Neural cell (in vitro differentiated cells): Measurements from ENCODE around the gene TMEM59L. TPM values are rescaled to one million over a fixed set of nuclear protein-coding genes. Genes with fewer than 3 reads are reported as not detected.
A peak's percentile ranks its signal among the peaks of the same experiment; 100 is the strongest.

Experiments
- H2AFZ ChIP-seq: fragments of 200-600, 300-800 bp; sonication (generic), shearing (Covaris generic); 2 replicates; pipeline ENCODE4 v1.6.0; 2014; ENCODE audit warnings: low read depth, mild to moderate bottlenecking, antibody characterized with exemption, low read length, moderate library complexity
- H3F3A ChIP-seq: fragments of 200-600 bp; shearing (Covaris generic); 2 replicates; pipeline ENCODE4 v1.6.1; 2016; ENCODE audit warnings: mild to moderate bottlenecking, moderate library complexity, mixed read lengths, antibody characterized with exemption, low read length; ENCODE audit not compliant: insufficient read depth, poor library complexity, severe bottlenecking
- H3K27ac ChIP-seq: fragments of 200-600, 300-800 bp; sonication (generic), shearing (Covaris generic); 2 replicates; pipeline ENCODE4 v1.5.1; 2014; ENCODE audit warnings: mild to moderate bottlenecking, low read length, moderate library complexity
- H3K27me3 ChIP-seq: fragments of 300-800, 200-600 bp; sonication (generic), shearing (Covaris generic); 2 replicates; pipeline ENCODE4 v1.6.0; 2014; ENCODE audit warnings: mild to moderate bottlenecking, low read depth, low read length, moderate library complexity; ENCODE audit not compliant: insufficient read depth
- H3K36me3 ChIP-seq: fragments of 300-800, 200-600 bp; sonication (generic), shearing (Covaris generic); 2 replicates; pipeline ENCODE4 v1.5.1; 2014; ENCODE audit warnings: mild to moderate bottlenecking, antibody characterized with exemption, low read length, moderate library complexity; ENCODE audit not compliant: insufficient read depth
- H3K4me2 ChIP-seq: fragments of 300-800, 200-600 bp; sonication (generic), shearing (Covaris generic); 2 replicates; pipeline ENCODE4 v1.6.0; 2014; ENCODE audit warnings: mild to moderate bottlenecking, low read length
- H3K4me3 ChIP-seq: fragments of 300-800, 200-600 bp; sonication (generic), shearing (Covaris generic); 2 replicates; pipeline ENCODE4 v1.5.1; 2014; ENCODE audit warnings: mild to moderate bottlenecking, low read length, moderate library complexity
- H3K79me2 ChIP-seq: fragments of 200-600 bp; shearing (Covaris generic); replicated peaks from 2 replicates; pipeline ENCODE4 v1.6.0; 2014; ENCODE audit warnings: mild to moderate bottlenecking, low read length, moderate library complexity; ENCODE audit not compliant: insufficient read depth
- H3K9ac ChIP-seq: fragments of 300-800, 200-600 bp; sonication (generic), shearing (Covaris generic); 2 replicates; pipeline ENCODE4 v1.6.1; 2016; ENCODE audit warnings: mild to moderate bottlenecking, low read length, mixed read lengths
- H3K9me2 ChIP-seq: fragments of 200-600 bp; shearing (Covaris generic); 2 replicates; pipeline ENCODE4 v1.6.1; 2016; ENCODE audit warnings: mild to moderate bottlenecking, low read length, mixed read lengths; ENCODE audit not compliant: insufficient read depth
- H3K9me3 ChIP-seq: fragments of 200-600, 300-800 bp; sonication (generic), shearing (Covaris generic); 2 replicates; pipeline ENCODE4 v1.6.1; 2016; ENCODE audit warnings: mild to moderate bottlenecking, mixed run types, low read length, moderate library complexity, mixed read lengths
- H4K20me1 ChIP-seq: fragments of 200-600 bp; shearing (Covaris generic); 2 replicates; pipeline ENCODE4 v1.6.1; 2016; ENCODE audit warnings: mild to moderate bottlenecking, mixed run types; ENCODE audit not compliant: insufficient read depth
- CTCF ChIP-seq: fragments of 450-650 bp; IDR thresholded peaks from 2 replicates; pipeline ENCODE4 v1.5.1; 2014; ENCODE audit warnings: antibody characterized with exemption, mild to moderate bottlenecking, moderate library complexity; ENCODE audit not compliant: poor library complexity, severe bottlenecking
- EP300 ChIP-seq: fragments of 450-650 bp; conservative IDR thresholded peaks from 2 replicates; pipeline ENCODE4 v1.6.1; 2014; ENCODE audit warnings: antibody characterized with exemption, mild to moderate bottlenecking, moderate library complexity; ENCODE audit not compliant: poor library complexity, severe bottlenecking
- EZH2 ChIP-seq: fragments of 200-600, 300-800 bp; shearing (Covaris generic), sonication (generic); IDR thresholded peaks from 2 replicates; pipeline ENCODE4 v1.6.1; 2014; ENCODE audit warnings: antibody characterized with exemption, low read length, borderline replicate concordance, mild to moderate bottlenecking; ENCODE audit not compliant: insufficient read depth, poor library complexity, severe bottlenecking
- MXI1 ChIP-seq: fragments of 450-650 bp; conservative IDR thresholded peaks from 2 replicates; pipeline ENCODE4 v1.6.1; 2014; ENCODE audit warnings: antibody characterized with exemption, mild to moderate bottlenecking; ENCODE audit not compliant: poor library complexity, severe bottlenecking
- POLR2AphosphoS5 ChIP-seq: IDR thresholded peaks from 2 replicates; pipeline ENCODE4 v1.6.1; 2012
- RAD21 ChIP-seq: fragments of 450-650 bp; conservative IDR thresholded peaks from 2 replicates; pipeline ENCODE4 v1.6.1; 2014; ENCODE audit warnings: antibody characterized with exemption, mild to moderate bottlenecking, moderate library complexity
- REST ChIP-seq: IDR thresholded peaks from 2 replicates; pipeline ENCODE4 v1.6.1; 2012; ENCODE audit warnings: borderline replicate concordance
- SMC3 ChIP-seq: fragments of 450-650 bp; conservative IDR thresholded peaks from 2 replicates; pipeline ENCODE4 v1.6.1; 2014; ENCODE audit warnings: antibody characterized with exemption, mild to moderate bottlenecking, moderate library complexity; ENCODE audit not compliant: poor library complexity
- TAF1 ChIP-seq: IDR thresholded peaks from 2 replicates; pipeline ENCODE4 v1.6.1; 2012; ENCODE audit warnings: low read depth
- polyA plus RNA-seq: library from polyadenylated mRNA; depleted of rRNA; stranded (reverse); fragments of >200 nt; gene quantifications from 2 replicates; pipeline ENCODE4 v1.2.3, GENCODE V29; 2014

TMEM59L gene
- polyA plus RNA-seq, 1 donor from 2014 or later: 138 TPM

DNA sequence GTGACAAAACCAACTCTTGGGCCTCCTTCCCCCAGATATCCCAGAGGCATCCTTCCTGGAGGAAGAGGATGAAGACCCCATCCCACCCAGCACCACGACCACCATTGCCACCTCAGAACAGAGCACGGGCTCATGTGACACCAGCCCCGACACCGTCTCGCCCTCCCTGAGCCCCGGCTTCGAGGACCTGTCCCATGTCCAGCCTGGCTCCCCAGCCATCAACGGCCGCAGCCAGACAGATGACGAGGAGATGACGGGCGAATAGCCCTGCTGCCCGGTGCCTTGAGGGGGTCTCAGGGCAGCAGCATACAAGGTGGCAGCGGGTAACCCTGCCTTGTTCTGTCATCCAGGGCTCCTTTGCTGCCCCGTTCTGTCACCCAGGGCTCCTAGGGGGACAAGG is 44.3 kb upstream of the TMEM59L start:
- no peaks in the 10 kb centered on the region for H3K9me3 ChIP-seq
- H3F3A ChIP-seq: no peaks in the 10 kb centered on the region
- H3K9ac ChIP-seq: no peak overlapping the region
- H3K9me2 ChIP-seq: no peaks in the 10 kb centered on the region
- H3K4me3 ChIP-seq: no peak overlapping the region
- H4K20me1 ChIP-seq: no peaks in the 10 kb centered on the region
- peaks cover 13% of the 10 kb centered on the region for H3K79me2 ChIP-seq
- no peaks in the 10 kb centered on the region for H3K27me3 ChIP-seq
- no peak overlapping the region for H3K4me2 ChIP-seq
- H3K27ac ChIP-seq: no peak overlapping the region
- TF ChIP-seq RAD21: no peak
- TF ChIP-seq SMC3: no peak
- TF ChIP-seq EP300: no peak
- no peak for TF ChIP-seq REST
- TF ChIP-seq EZH2: no peak
- no peak for TF ChIP-seq CTCF
- TF ChIP-seq POLR2AphosphoS5: no peak
- no peak for TF ChIP-seq TAF1
- TF ChIP-seq MXI1: no peak
- no peaks in the 10 kb centered on the region for H3K36me3 ChIP-seq
- H2AFZ ChIP-seq: no peak overlapping the region

GRCh38 chr19:18571564-18572344 is 40.9 kb upstream of the TMEM59L start, which contains the start of gene UBA52:
Gene UBA52 (plus strand): TSS chr19:18571857. CDS start chr19:18573301, 1,444 bp downstream.
- Histone ChIP-seq H3K4me2 (peak within 1 kb of the TSS; percentile 95), H3K9me3 (no peaks in the 10 kb centered on the region), H3K27me3 (no peaks in the 10 kb centered on the region), H3K36me3 (no peaks in the 10 kb centered on the region), H4K20me1 (no peaks in the 10 kb centered on the region), H3F3A (no peaks in the 10 kb centered on the region), H3K9ac (peak within 1 kb of the TSS; percentile 82), H3K27ac (peak within 1 kb of the TSS; percentile 69), H3K9me2 (no peaks in the 10 kb centered on the region), H2AFZ (peak within 1 kb of the TSS; percentile 53), H3K79me2 (peaks cover 13% of the 10 kb centered on the region), H3K4me3 (peak within 1 kb of the TSS; percentile 89)
- TF ChIP-seq EZH2 (no peak), POLR2AphosphoS5 (peak; percentile 91), MXI1 (peak; percentile 99), REST (peak; percentile 64), RAD21 (peak; percentile 46), TAF1 (no peak), CTCF (no peak), SMC3 (peak; percentile 58), EP300 (peak; percentile 53)
